ENCODE data around the gene IFNL4. TPM values are rescaled to one million over a fixed set of nuclear protein-coding genes. Genes with fewer than 3 reads are reported as not detected.

IFNL4 gene
- total and polyA plus RNA-seq, 2 donors (not counting 3 experiments of a cell fraction or from before 2014, with no cell fraction given): not detected

DNA sequence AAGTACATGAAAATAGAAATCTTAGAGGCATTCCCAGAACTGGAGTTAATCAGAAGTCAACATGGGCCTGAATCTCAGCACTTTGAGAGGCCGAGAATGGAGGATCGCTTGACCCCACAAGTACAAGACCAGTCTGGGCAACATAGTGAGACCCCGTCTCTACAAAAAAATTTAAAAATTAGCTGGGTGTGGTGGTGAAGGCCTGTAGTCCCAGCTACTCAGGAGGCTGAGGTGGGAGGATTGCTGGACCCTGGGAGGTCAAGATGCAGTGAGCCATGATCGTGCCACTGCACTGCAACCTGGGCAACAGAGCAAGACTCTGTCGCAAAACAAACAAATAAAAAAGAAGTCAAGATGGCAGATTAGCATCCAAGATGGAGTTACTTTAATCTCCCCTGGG is 28.1 kb upstream of the IFNL4 start:
- H3K4me3 ChIP-seq (replicated peaks in 1 of 3; ENCODE audit: insufficient read depth in 1 of 3, low read depth in 1 of 3, low read length in 3 of 3): no peak overlapping the region
- no peak overlapping the region for H3K27ac ChIP-seq (ENCODE audit: insufficient read depth, low read depth, low read length)
- H3K79me2 ChIP-seq (ENCODE audit: control insufficient read depth, insufficient read depth, low read length): no peaks in the 10 kb centered on the region
- H4K20me1 ChIP-seq (replicated peaks; ENCODE audit: control insufficient read depth, extremely low read depth, insufficient read depth, low read length): no peaks in the 10 kb centered on the region
- H3K27me3 ChIP-seq (ENCODE audit: control insufficient read depth in 2 of 2, insufficient read depth in 2 of 2, low read length in 2 of 2): peaks cover under 1 to 2% of the 10 kb centered on the region in 2 experiments
- H3K9me3 ChIP-seq (replicated peaks; ENCODE audit: control insufficient read depth, insufficient read depth, low read length): no peaks in the 10 kb centered on the region
- no peak overlapping the region for H3K9ac ChIP-seq (replicated peaks; ENCODE audit: extremely low read depth, insufficient read depth, low read length)
- ChIA-PET CTCF (no interaction called here), POLR2A (no interaction called here)
- H3K9me1 ChIP-seq (replicated peaks; ENCODE audit: control insufficient read depth, extremely low read depth, insufficient read depth, low read length): no peaks in the 10 kb centered on the region
- no peak overlapping the region for H3K4me2 ChIP-seq (ENCODE audit: insufficient read depth, low read length)
- H2AFZ ChIP-seq (ENCODE audit: low read depth, low read length): no peak overlapping the region
- no TSS peak for BruUV-seq (replicated peaks)
- dilution Hi-C loops (cut with MboI; ENCODE audit: extremely low pct_ligation_motif_present, low sequenced_read_pairs) (no loop called here), intact Hi-C loops (cut with micrococcal nuclease) (no loop called here)
- DNase-seq (ENCODE audit: low read depth, low spot score): no peak
- no peaks in the 10 kb centered on the region for H3K4me1 ChIP-seq (ENCODE audit: control insufficient read depth, extremely low read depth, insufficient read depth, low read length)
- TF ChIP-seq POLR2A (IDR thresholded peaks at IDR 0.05; ENCODE audit: low read depth, low read length): no peak
- TF ChIP-seq MYC (IDR thresholded peaks at IDR 0.05; ENCODE audit: low read depth, low read length): no peak
- TF ChIP-seq, protein P1, sequence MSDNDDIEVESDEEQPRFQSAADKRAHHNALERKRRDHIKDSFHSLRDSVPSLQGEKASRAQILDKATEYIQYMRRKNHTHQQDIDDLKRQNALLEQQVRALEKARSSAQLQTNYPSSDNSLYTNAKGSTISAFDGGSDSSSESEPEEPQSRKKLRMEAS (IDR thresholded peaks at IDR 0.05; ENCODE audit: insufficient read depth, insufficient read length): no peak
- TF ChIP-seq EZH2 (IDR thresholded peaks at IDR 0.05; ENCODE audit: borderline replicate concordance, low read depth, low read length, severe bottlenecking): no peak
- TF ChIP-seq, protein P2, sequence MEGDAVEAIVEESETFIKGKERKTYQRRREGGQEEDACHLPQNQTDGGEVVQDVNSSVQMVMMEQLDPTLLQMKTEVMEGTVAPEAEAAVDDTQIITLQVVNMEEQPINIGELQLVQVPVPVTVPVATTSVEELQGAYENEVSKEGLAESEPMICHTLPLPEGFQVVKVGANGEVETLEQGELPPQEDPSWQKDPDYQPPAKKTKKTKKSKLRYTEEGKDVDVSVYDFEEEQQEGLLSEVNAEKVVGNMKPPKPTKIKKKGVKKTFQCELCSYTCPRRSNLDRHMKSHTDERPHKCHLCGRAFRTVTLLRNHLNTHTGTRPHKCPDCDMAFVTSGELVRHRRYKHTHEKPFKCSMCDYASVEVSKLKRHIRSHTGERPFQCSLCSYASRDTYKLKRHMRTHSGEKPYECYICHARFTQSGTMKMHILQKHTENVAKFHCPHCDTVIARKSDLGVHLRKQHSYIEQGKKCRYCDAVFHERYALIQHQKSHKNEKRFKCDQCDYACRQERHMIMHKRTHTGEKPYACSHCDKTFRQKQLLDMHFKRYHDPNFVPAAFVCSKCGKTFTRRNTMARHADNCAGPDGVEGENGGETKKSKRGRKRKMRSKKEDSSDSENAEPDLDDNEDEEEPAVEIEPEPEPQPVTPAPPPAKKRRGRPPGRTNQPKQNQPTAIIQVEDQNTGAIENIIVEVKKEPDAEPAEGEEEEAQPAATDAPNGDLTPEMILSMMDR (IDR thresholded peaks at IDR 0.05; ENCODE audit: extremely low read depth in 1 of 2, insufficient read depth in 1 of 2, low read depth in 1 of 2, low read length in 2 of 2): no peak
- TF ChIP-seq GATA2 (IDR thresholded peaks at IDR 0.05; ENCODE audit: insufficient read depth, insufficient read length, low read depth, low read length): no peak
- TF ChIP-seq POLR2AphosphoS5 (IDR thresholded peaks at IDR 0.05; ENCODE audit: insufficient read depth, low read depth, low read length): no peak
- no peak for TF ChIP-seq FOS (IDR thresholded peaks at IDR 0.05; ENCODE audit: borderline replicate concordance, insufficient read depth, low read length)
- no peak for TF ChIP-seq JUN (IDR thresholded peaks at IDR 0.05; ENCODE audit: borderline replicate concordance, insufficient read depth, insufficient read length, low read depth)
- no peaks in the 10 kb centered on the region for H3K36me3 ChIP-seq (ENCODE audit: control insufficient read depth in 2 of 2, extremely low read depth in 1 of 2, insufficient read depth in 2 of 2, low read length in 2 of 2)
- no peak for FAIRE-seq

All from endothelial cell of umbilical vein (primary cell).